Panc1 (cell line): ENCODE measurements around the gene CYP27A1. TPM values are rescaled to one million over a fixed set of nuclear protein-coding genes. Genes with fewer than 3 reads are reported as not detected.

ENCODE experiments used
- ATAC-seq: fragments of 200-7000 bp; cut with Tn5 transposase; 2 replicates; pipeline ENCODE4 v1.9.1; 2020; ENCODE audit warnings: mild to moderate bottlenecking, moderate library complexity
- BruUV-seq: library from RNA; stranded (reverse); fragments of 400-500 nt; replicated peaks from 2 replicates; lab custom pipeline; 2021; lab: Mats Ljungman, UMichigan
- CTCF ChIA-PET: fragments of 300-600 bp; sonication (Branson Sonifier 250); formaldehyde crosslinking; loops from one replicate; lab custom pipeline; 2022; ENCODE audit warnings: antibody characterized with exemption; lab: Charles Lee
- POLR2A ChIA-PET: fragments of 300-600 bp; sonication (Branson Sonifier 250); formaldehyde crosslinking; loops from one replicate; lab custom pipeline; 2022; ENCODE audit warnings: antibody characterized with exemption; lab: Charles Lee
- DNase-seq: peaks from one replicate; pipeline ENCODE4 v3.0.0-alpha.2; 2010; ENCODE audit warnings: low read depth, low spot score
- H3K27ac ChIP-seq: 2 replicates; pipeline ENCODE4 v1.5.1; 2011; ENCODE audit warnings: mild to moderate bottlenecking, low read length, inconsistent platforms
- H3K27me3 ChIP-seq: fragments of 200-500 bp; sonication (Bioruptor generic); 2 replicates; pipeline ENCODE4 v1.6.0; 2014; ENCODE audit warnings: low read length, inconsistent platforms; ENCODE audit not compliant: control insufficient read depth, insufficient read depth
- H3K36me3 ChIP-seq: fragments of 200-500 bp; sonication (Bioruptor generic); 2 replicates; pipeline ENCODE4 v1.5.1; 2014; ENCODE audit warnings: inconsistent platforms, mild to moderate bottlenecking, low read length, moderate library complexity; ENCODE audit not compliant: control insufficient read depth, insufficient read depth
- H3K4me1 ChIP-seq: 2 replicates; pipeline ENCODE4 v1.5.1; 2011; ENCODE audit warnings: inconsistent platforms, mild to moderate bottlenecking, low read length, moderate library complexity; ENCODE audit not compliant: control insufficient read depth, insufficient read depth
- H3K4me3 ChIP-seq, 2 experiments: 2 replicates each; pipeline ENCODE4 v1.5.1; 2011 to 2012; ENCODE audit warnings: low read depth in 2 of 2, low read length in 2 of 2, mild to moderate bottlenecking in 2 of 2, inconsistent platforms in 1 of 2, moderate library complexity in 1 of 2
- H3K9me3 ChIP-seq: fragments of 200-500 bp; sonication (Bioruptor generic); 2 replicates; pipeline ENCODE4 v1.5.1; 2014; ENCODE audit warnings: low read depth, mild to moderate bottlenecking, inconsistent platforms, low read length, moderate library complexity; ENCODE audit not compliant: control insufficient read depth, insufficient read depth
- POLR2AphosphoS5 ChIP-seq: IDR thresholded peaks from 2 replicates; pipeline ENCODE4 v1.6.1; 2012; ENCODE audit warnings: mild to moderate bottlenecking, low read depth, low read length, moderate library complexity
- SIN3A ChIP-seq: IDR thresholded peaks from 2 replicates; pipeline ENCODE4 v1.6.1; 2012; ENCODE audit warnings: low read depth, mild to moderate bottlenecking, low read length, moderate library complexity, borderline replicate concordance; ENCODE audit not compliant: insufficient read depth
- TCF7L2 ChIP-seq: IDR thresholded peaks from 2 replicates; pipeline ENCODE4 v1.6.1; 2011; ENCODE audit warnings: mild to moderate bottlenecking, low read depth, low read length, inconsistent platforms
- in situ Hi-C: cut with HindIII; loops from 2 replicates; pipeline ENCODE4 v1.10.0; 2016; ENCODE audit warnings: low sequenced_read_pairs, low pct_unique_long_range_greater_than_20kb
- intact Hi-C: fragments of 100-400 bp; cut with micrococcal nuclease; formaldehyde crosslinking; loops from one replicate; pipeline ENCODE4 v1.10.0; 2022; ENCODE audit not compliant: unreplicated experiment
- total RNA-seq: library from RNA; stranded (reverse); gene quantifications from one replicate; pipeline ENCODE4 v1.2.1, GENCODE V29; 2021; ENCODE audit not compliant: unreplicated experiment
- TF ChIP-seq, protein P1 (sequence below), 2 experiments: IDR thresholded peaks; 2 replicates each; pipeline ENCODE4 v1.6.1; 2011 to 2012; ENCODE audit warnings: low read depth in 2 of 2, control low read depth in 1 of 2, low read length in 1 of 2, mild to moderate bottlenecking in 1 of 2, moderate library complexity in 1 of 2; ENCODE audit not compliant: insufficient read depth in 1 of 2
- TF ChIP-seq, protein P2 (sequence below): fragments of 450-650 bp; IDR thresholded peaks from 2 replicates; pipeline ENCODE4 v1.5.1; 2017; ENCODE audit warnings: mild to moderate bottlenecking

The CYP27A1 gene
- total RNA-seq, 1 experiment from 2014 or later = 7.7 TPM

DNA sequence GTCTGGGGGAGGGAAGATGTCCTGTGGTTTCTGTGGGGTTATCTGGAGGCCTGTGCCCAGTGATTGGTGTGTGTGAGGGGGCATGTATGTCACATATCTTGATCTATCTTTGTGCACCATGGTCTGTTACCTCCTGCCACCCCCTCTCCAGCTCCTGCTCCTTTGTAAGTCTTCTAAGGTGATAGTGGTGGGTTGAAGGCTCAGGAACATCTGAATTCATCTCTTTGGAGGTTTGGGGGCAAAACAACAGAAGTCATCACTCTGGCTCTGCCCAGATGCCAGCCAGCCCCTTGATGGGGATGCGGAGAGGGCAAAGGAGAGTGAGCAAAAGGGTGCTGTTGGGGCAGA is 74.9 kb downstream of the CYP27A1 start:
- DNase-seq = no peak
- no peaks in the 10 kb centered on the region for H3K9me3 ChIP-seq
- CTCF ChIA-PET = interaction anchor here (0.6 kb wide), 2 partner anchors 43 to 230 kb away, joined by 3 to 5 read pairs; no protein-coding TSS in a partner anchor
- H3K4me3 ChIP-seq = no peak overlapping the region
- in situ Hi-C loops = no loop called here
- no peak for ATAC-seq
- peaks cover 10% of the 10 kb centered on the region for H3K27me3 ChIP-seq
- peak overlapping the region; percentile 25; the same call in 1 of the 2 replicates for H3K27ac ChIP-seq
- TF ChIP-seq, protein P1, sequence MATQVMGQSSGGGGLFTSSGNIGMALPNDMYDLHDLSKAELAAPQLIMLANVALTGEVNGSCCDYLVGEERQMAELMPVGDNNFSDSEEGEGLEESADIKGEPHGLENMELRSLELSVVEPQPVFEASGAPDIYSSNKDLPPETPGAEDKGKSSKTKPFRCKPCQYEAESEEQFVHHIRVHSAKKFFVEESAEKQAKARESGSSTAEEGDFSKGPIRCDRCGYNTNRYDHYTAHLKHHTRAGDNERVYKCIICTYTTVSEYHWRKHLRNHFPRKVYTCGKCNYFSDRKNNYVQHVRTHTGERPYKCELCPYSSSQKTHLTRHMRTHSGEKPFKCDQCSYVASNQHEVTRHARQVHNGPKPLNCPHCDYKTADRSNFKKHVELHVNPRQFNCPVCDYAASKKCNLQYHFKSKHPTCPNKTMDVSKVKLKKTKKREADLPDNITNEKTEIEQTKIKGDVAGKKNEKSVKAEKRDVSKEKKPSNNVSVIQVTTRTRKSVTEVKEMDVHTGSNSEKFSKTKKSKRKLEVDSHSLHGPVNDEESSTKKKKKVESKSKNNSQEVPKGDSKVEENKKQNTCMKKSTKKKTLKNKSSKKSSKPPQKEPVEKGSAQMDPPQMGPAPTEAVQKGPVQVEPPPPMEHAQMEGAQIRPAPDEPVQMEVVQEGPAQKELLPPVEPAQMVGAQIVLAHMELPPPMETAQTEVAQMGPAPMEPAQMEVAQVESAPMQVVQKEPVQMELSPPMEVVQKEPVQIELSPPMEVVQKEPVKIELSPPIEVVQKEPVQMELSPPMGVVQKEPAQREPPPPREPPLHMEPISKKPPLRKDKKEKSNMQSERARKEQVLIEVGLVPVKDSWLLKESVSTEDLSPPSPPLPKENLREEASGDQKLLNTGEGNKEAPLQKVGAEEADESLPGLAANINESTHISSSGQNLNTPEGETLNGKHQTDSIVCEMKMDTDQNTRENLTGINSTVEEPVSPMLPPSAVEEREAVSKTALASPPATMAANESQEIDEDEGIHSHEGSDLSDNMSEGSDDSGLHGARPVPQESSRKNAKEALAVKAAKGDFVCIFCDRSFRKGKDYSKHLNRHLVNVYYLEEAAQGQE (IDR thresholded peaks at IDR 0.05; ENCODE audit: insufficient read depth in 1 of 2, low read depth in 2 of 2, low read length in 1 of 2) = no peak
- TF ChIP-seq TCF7L2 (no peak), SIN3A (no peak), POLR2AphosphoS5 (no peak)
- TF ChIP-seq, protein P2, sequence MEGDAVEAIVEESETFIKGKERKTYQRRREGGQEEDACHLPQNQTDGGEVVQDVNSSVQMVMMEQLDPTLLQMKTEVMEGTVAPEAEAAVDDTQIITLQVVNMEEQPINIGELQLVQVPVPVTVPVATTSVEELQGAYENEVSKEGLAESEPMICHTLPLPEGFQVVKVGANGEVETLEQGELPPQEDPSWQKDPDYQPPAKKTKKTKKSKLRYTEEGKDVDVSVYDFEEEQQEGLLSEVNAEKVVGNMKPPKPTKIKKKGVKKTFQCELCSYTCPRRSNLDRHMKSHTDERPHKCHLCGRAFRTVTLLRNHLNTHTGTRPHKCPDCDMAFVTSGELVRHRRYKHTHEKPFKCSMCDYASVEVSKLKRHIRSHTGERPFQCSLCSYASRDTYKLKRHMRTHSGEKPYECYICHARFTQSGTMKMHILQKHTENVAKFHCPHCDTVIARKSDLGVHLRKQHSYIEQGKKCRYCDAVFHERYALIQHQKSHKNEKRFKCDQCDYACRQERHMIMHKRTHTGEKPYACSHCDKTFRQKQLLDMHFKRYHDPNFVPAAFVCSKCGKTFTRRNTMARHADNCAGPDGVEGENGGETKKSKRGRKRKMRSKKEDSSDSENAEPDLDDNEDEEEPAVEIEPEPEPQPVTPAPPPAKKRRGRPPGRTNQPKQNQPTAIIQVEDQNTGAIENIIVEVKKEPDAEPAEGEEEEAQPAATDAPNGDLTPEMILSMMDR = no peak
- peaks cover 21% of the 10 kb centered on the region for H3K4me1 ChIP-seq
- no TSS peak for BruUV-seq
- POLR2A ChIA-PET = interaction anchor here (0.7 kb wide), 1 partner anchor 383 kb away, joined by 3 read pairs; no protein-coding TSS in a partner anchor
- intact Hi-C loops = loop anchor here (10.0 kb wide), 1 partner anchor 298 kb away; no protein-coding TSS in a partner anchor
- H3K36me3 ChIP-seq = no peaks in the 10 kb centered on the region

DNA sequence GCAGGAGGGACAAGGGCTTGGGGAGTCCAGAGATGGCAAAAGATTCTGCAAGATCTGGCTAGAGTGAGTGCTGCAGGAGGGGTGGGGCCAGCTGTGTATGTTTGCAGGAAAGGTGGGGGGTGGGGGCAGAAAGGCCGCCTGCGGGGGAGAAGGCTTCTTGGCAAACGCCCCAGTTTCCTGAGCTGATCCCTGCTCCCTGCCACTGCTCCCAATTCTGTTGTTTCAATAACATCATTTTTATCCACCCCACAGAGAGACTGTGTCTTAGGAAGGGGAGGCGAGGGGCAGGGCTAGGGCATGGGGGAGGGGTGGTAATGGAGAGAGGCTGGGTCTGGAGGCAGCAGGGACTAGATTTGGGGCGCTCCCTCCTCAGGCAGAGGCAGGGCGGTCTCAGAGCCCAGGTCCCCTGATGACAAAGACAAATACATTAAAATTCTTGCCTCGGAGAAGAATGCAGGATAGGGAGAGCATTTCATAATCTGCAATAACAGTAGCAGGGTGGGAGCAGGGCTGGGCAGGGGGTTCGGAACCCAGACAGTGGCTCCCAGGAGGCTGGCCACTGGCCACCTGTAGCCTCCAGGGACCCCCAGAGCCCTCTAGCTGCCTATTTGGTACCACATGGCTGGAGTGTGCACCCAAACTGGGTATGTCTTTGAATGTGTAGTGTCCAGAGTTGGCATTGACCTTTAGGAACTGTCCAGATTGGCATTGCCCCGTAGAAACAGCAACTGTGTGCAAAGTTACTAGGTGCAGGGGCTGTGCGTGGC is 75.6 kb downstream of the CYP27A1 start:
- H3K27ac ChIP-seq = no peak overlapping the region
- DNase-seq = no peak
- ChIA-PET CTCF (interaction anchor here (0.6 to 1.2 kb wide), 4 partner anchors 10 to 229 kb away, joined by 3 to 6 read pairs (median 4); no protein-coding TSS in a partner anchor), POLR2A (no interaction called here)
- no peaks in the 10 kb centered on the region for H3K36me3 ChIP-seq
- H3K4me1 ChIP-seq = peaks cover 21% of the 10 kb centered on the region
- in situ Hi-C loops = no loop called here
- H3K27me3 ChIP-seq = peaks cover 10% of the 10 kb centered on the region
- intact Hi-C loops = loop anchor here (10.0 kb wide), 1 partner anchor 297 kb away; no protein-coding TSS in a partner anchor
- peak; percentile 42; the same call in 1 of the 2 replicates for ATAC-seq
- no peaks in the 10 kb centered on the region for H3K9me3 ChIP-seq
- BruUV-seq = no TSS peak
- no peak overlapping the region for H3K4me3 ChIP-seq
- TF ChIP-seq SIN3A (no peak), POLR2AphosphoS5 (no peak), TCF7L2 (no peak)
- TF ChIP-seq, protein P1 (IDR thresholded peaks at IDR 0.05; ENCODE audit: insufficient read depth in 1 of 2, low read depth in 2 of 2, low read length in 1 of 2) = no peak
- TF ChIP-seq, protein P2 = no peak
